Gastroesophageal sphincter (tissue), 3 donors: ENCODE measurements around the gene MLLT6.

ENCODE experiments used
- CTCF ChIP-seq, 4 experiments: fragments of 200-600 bp in 2 of 4; fragments of 450-650 bp in 2 of 4; sonication (generic) in 1 of 4; IDR thresholded peaks; one replicate each; pipeline ENCODE4 v1.5.1; 2017 to 2019; ENCODE audit warnings: antibody characterized with exemption in 4 of 4, mild to moderate bottlenecking in 2 of 4, moderate library complexity in 2 of 4
- POLR2A ChIP-seq, 2 donors: fragments of 450-650 bp; IDR thresholded peaks; one replicate each; pipeline ENCODE4 v1.6.1; 2017; ENCODE audit warnings: antibody characterized with exemption in 2 of 2, mild to moderate bottlenecking in 2 of 2, moderate library complexity in 1 of 2

DNA sequence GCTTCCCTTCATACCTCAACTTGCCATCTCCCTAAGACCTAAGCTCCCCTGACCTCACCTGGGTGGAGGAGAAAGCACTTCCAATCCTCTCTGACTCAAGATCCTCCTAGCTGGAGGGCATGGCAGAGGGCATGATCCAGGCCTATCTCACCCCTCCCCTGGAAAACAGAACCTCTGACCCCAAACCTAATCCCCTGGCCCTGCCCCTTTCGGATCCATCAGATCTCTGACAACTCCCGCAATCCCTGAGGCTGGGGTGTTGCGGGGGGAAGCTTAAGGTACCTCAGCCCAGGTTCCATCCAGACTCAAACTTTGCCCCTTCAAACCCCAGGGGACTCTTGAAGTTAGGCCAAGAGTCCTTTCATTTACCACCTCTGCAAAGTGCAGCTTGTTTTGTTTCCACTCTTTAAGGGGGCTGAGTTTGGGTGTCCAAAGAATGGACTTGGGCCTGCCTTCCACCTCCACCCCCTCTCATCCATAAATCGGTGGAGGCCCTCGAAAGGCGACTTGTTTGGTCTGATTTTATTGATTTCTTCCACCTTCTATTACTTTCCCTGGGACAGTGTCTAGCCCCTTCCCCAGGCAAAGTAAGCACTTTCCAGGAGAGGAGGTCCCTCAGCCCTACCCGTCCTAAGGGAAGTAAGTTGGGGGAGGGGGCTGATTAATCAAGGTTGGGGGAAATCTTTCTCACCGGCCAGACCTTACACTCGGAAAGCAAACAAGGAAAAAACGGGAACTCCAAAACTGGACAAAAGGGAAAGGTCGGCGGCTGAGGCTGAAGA is 32.9 kb upstream of the MLLT6 start:
- TF ChIP-seq CTCF (IDR thresholded peaks at IDR 0.05) (no peak), POLR2A (IDR thresholded peaks at IDR 0.05) (no peak)
